HTR-8/SVneo (cell line): ENCODE data around the gene MCL1.
"Not testable (repeated sequence)": the region's sequence is repeated elsewhere in the genome, so short reads cannot be mapped to it uniquely, and the experiment has no call there.

Experiments used
- DNase-seq: peaks from one replicate; pipeline ENCODE4 v3.0.0; 2011; ENCODE audit warnings: low spot score, mixed read lengths; ENCODE audit not compliant: insufficient read length
- FAIRE-seq: peaks from 2 replicates; lab custom pipeline; 2011; peaks lifted over from hg19 to GRCh38; lab: Jason Lieb, UNC

MCL1 gene

GRCh38 chr1:150603711-150604110, 24.3 kb upstream of the MCL1 start:
- DNase-seq (no peak), FAIRE-seq (no peak)

DNA sequence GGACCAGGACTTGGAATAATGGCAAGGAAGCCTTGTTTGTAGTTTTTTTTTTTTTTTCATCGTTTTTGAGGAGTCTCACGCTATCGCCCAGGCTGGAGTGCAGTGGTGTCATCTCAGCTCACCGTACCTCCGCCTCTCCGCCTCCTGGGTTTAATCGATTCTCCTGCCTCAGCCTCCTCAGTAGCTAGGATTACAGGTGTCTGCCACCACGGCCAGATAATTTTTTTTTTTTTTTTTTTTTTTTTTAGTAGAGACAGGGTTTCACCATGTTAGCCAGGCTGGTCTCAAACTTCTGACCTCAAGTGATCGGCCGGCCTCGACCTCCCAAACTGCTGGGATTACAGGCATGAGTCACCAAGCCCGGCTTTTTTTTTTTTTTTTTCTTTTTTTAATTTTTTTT, 23.0 kb upstream of the MCL1 start:
- FAIRE-seq: not testable (repeated sequence)

DNA sequence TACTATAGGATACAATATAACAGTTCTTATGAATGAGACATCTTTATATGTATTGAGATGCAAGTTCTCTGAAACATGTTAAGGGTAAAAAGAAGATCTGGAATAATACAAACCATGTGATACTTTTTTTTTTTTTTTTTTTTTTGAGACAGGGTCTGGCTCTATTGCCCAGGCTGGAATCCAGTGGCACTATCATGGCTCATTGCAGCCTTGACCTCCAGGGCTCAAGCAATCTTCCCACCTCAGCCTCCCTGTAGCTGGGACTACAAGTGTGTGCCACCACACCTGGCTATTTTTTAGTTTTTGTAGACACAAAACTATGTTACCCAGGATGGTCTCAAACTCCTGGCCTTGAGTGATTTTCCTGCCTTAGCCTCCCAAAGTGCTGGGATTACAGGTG, 22.1 kb upstream of the MCL1 start:
- DNase-seq (no peak), FAIRE-seq (no peak)

More for the DNA sequence above, 23.0 kb upstream of the MCL1 start:
- DNase-seq: not testable (repeated sequence)

GRCh38 chr1:150598346-150598745, 18.9 kb upstream of the MCL1 start:
- FAIRE-seq, DNase-seq: not testable (repeated sequence)

DNA sequence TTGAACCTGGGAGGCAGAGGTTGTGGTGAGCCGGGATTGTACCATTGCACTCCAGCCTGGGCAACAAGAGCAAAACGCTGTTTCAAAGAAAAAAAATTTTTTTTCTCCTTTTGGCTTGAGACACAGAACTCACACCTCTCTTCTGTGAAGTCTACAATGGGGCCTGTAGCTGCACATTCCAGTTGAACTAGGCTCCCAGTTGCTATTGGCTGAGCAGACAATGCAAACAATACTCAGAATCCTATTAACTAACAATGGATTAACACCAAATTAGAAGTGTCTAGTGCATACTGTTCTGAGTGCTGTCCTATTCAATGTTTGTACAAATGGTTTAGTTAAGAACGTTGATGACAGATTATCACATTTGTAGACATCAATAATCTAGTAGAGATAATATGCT, 17.6 kb upstream of the MCL1 start:
- no peak for DNase-seq
- no peak for FAIRE-seq

- no peak for DNase-seq
- FAIRE-seq: no peak
These were observed 16.9 kb upstream of the MCL1 start for GRCh38 chr1:150596095-150596892.

GRCh38 chr1:150582371-150582770, 3.0 kb upstream of the MCL1 start:
- FAIRE-seq: no peak
- DNase-seq: no peak

DNA sequence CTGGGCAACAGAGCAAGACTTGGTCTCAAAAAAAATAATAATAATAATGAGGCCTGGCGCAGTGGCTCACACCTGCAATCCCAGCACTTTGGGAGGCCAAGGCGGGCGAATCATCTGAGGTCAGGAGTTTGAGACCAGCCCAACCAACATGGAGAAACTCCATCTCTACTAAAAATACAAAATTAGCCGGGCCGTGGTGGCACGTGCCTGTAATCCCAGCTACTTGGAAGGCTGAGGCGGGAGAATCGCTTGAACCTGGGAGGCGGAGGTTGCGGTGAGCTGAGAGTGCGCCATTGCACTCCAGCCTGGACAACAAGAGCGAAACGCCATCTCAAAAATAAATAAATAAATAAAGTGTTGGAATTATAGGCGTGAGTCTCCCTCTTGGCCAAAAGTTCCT, 2.6 kb upstream of the MCL1 start:
- not testable (repeated sequence) for FAIRE-seq, DNase-seq

DNA sequence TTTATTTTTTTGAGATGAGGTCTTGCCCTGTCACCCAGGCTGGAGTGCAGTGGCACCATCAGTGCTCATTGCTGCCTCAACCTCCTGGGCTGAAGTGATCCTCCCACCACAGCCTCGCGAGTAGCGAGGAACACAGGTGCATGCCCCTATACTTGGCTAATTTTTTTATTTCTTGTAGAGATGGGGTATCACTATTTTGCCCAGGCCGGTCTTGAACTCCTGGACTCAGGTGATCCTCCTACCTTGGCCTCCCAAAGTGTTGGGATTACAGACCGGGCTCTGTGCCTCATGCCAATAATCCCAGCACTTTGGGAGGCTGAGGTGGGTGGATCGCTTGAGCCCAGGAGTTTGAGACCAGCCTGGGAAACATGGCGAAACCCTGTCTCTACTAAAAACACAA, 2.0 kb upstream of the MCL1 start:
- not testable (repeated sequence) for FAIRE-seq, DNase-seq

GRCh38 chr1:150580966-150581365, 1.6 kb upstream of the MCL1 start:
- FAIRE-seq, DNase-seq: not testable (repeated sequence)

- DNase-seq (no peak), FAIRE-seq (no peak)
These were observed 684 bp upstream of the MCL1 start for GRCh38 chr1:150579945-150580642.

GRCh38 chr1:150578272-150579109, 919 bp downstream of the MCL1 start:
- DNase-seq (peak; percentile 47), FAIRE-seq (no peak)

GRCh38 chr1:150577557-150578271, 1.7 kb downstream of the MCL1 start:
- DNase-seq (no peak), FAIRE-seq (no peak)

GRCh38 chr1:150576794-150577556, 2.4 kb downstream of the MCL1 start:
- no peak for DNase-seq
- FAIRE-seq: no peak

DNA sequence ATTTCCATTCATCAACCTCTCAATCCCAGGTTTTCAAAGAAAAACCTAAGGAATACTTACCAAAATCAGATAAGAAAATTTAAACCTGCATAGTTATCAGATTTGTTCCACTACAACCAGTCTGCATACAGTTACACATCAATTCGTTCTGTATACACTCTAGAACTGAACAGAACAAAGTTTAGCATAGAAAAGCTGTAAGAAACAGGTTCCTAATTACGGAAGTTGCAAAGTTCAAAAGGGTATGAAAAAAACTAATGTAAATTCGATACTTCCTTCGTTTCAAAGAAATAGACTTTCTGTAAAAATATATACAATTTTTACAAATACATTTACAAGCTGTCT, 3.1 kb downstream of the MCL1 start:
- no peak for DNase-seq
- FAIRE-seq: no peak

- DNase-seq: no peak
These were observed 3.7 kb downstream of the MCL1 start for GRCh38 chr1:150575518-150576366.

DNA sequence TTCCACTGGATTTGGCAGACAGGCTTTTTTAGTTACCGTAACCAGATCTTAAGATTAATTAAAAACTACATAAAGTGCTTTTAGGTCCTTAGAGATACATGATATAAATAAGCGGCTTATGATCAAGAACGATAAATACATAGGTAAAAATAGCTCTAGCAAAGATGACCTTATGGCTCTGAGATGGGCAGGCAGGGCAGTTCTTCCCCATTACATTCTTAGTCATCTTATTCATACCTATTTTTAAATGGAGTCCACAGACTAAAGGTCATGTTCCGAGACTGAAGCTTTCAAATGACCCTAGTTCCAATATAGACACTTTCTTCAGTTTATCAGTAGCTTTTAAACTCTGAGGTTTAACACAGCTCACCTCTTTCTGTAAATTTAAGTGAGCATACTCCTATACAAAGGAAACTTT, 4.3 kb downstream of the MCL1 start:
- DNase-seq (no peak), FAIRE-seq (no peak)

More at GRCh38 chr1:150575518-150576366, 3.7 kb downstream of the MCL1 start:
- no peak for FAIRE-seq

- DNase-seq (no peak), FAIRE-seq (no peak)
These were observed 4.9 kb downstream of the MCL1 start for GRCh38 chr1:150574260-150575071.
